GM18861 (cell line): Measurements from ENCODE around the gene CHRM2.

Experiments used
- ATAC-seq: cut with Tn5 transposase; IDR thresholded peaks from one replicate; pipeline ENCODE4 v1.9.1; 2021; ENCODE audit not compliant: unreplicated experiment

CHRM2 gene

DNA sequence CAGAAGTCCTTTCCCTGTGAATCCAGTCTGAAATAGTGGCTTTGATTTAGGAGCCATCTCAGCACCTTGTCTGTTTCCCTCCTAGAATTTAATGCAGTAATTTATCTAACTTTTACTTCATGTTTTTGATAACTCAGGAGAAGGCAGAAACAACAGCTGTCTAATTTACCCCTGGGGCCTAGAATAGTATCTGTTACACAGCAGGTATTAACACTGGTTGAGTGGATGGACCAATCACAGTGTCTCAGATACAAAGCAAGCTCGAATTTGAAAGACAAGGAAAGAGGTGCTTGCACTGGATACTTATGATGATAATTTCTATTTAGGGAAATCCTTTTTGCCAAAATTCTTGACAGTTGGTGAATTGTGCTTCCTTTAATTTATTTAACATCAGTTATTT, 23.4 kb downstream of the CHRM2 start:
- no peak for ATAC-seq

DNA sequence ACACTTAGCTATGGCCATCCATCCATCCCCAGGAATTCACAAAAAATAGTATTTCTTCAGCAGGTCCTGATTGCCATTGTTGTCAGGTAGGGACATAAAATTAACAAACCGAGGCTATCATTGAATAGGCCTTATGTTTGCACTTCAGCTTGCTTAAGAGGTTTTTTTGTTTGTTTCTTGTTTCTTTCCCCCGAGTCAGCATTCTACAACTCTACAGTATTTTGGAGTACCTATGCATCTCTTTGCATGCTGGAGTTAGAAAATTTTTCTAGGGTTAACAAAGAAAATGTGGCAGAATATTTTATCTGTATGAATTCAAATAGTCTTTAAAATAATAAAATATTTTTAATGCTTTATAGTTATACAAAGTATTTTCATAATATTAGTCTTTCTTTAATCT, 26.3 kb downstream of the CHRM2 start:
- no peak for ATAC-seq

DNA sequence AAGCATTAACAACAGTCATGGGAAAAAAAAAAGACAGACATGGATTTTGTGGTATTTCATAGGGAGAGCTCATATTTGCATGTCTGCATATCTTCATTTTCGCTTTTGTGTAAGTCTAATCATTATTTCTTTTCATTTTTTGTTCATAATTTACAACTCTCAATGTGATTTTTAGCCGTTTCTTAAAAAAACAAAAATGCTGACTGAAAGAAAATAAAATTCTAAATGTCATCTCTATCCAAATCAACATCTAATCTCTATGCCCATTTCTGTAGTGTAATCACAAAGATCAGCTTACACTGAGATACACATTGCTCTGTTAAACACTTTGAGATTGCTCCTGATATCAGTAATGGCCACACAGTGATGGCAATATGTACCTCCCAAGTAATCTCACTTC, 29.2 kb downstream of the CHRM2 start:
- ATAC-seq = no peak

DNA sequence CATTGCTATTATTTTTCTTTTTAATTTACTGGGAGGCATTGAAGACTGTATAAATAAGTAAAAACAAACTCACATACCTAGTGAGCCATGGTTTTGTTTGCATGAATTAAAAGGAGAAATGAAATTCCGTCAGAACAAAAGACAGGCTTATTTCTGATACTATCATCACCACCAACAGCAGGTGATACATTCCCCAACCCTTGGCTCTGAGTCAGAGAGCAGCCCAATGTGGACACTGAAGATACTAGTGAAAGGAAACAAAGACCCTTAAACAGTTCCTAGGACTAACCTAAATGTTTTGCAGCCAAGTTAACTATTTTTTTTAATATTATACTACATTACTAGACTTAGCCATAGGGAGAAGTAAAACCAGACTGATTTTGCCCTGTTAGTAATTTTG, 31.6 kb downstream of the CHRM2 start:
- ATAC-seq = no peak

DNA sequence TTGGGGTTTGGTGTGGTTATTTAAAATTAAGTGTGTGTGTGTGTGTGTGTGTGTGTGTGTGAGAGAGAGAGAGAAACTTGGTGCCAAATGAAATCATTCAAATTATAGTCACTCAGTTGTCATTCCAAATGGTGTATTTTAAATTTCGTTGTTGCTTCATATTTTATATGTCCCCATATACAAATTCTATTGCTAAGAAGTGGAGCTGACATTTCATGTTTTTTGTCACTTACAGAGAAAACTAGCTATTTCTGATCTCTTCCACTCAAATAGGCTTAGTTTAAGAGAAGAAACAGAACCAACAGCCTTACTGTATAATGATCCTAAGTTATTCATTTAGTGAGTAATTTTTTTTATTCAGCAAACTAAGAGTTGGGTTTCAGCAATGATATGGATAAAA, 42.3 kb downstream of the CHRM2 start:
- no peak for ATAC-seq

DNA sequence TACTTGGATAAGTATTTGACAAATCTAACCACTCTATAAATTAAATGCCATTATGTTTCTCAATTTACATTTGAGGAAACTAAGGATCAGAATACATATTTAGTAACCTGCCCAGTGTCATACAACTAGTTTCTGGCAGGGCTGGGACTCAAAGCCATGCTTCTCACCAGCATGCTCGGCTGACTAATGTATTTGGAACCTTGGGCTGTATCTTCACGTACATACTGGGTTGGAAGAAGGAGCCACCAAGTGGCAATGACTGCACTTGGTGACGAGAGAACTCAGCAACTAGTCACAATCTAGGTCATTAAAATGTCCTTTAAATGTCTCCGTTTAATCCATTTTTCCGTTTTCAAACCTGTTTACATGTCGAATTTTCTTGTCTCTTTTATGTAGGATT, 42.9 kb downstream of the CHRM2 start:
- ATAC-seq = no peak

DNA sequence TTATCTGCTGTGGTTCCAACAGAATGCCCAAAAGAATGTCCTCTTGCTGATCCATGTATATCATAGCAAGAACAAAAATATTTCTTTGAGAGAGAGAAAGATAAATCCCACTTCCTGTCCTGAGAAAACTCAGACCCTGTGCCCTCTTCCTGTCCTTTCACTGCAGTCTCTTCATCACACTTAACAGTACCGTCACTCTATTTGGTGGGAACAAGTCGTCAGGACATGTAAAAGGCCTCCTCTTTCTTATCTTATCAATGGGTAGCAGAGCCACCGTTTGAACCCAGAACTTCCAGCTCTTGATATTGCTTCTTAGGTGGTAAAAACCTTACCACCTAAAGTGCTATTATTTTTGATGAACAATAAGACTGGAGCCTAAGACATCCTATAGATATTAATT, 43.9 kb downstream of the CHRM2 start:
- ATAC-seq = no peak

DNA sequence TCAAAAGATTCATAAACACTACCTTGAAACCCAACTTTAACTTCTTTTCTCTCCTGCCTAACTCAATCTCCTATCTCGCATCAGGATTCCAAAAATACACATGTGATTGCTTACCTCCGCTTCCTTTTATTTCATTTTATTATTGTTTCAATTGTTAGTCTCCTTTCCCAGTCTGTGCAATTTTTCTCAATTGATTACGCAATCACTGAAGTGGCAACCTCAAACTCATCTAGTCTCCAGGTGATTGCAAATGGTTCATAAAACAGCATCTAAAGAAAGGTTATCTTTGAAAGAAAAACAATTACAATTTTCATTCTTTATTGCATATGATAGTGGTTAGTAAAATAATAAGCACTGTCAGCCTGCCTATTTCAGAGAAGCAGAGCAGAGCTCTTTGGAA, 45.6 kb downstream of the CHRM2 start:
- ATAC-seq = no peak

DNA sequence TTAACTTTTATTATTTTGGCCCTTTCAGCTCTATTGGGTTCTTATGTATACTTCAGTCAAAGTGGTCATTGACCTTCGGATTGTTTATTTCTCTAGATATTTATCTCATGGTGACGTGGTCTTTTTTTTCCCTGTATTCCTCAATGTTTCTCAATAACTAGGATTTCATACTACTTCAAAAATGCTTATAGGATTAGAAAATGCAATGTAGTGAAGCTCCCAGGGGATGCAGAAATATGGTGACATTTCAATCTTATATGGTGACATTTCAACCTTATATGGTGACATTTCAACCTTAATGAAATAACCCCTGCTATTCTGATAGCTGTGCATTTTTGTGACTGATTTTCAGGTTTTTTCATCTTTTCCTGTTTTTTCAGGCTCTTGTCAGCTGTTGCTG, 51.4 kb downstream of the CHRM2 start:
- ATAC-seq = no peak

DNA sequence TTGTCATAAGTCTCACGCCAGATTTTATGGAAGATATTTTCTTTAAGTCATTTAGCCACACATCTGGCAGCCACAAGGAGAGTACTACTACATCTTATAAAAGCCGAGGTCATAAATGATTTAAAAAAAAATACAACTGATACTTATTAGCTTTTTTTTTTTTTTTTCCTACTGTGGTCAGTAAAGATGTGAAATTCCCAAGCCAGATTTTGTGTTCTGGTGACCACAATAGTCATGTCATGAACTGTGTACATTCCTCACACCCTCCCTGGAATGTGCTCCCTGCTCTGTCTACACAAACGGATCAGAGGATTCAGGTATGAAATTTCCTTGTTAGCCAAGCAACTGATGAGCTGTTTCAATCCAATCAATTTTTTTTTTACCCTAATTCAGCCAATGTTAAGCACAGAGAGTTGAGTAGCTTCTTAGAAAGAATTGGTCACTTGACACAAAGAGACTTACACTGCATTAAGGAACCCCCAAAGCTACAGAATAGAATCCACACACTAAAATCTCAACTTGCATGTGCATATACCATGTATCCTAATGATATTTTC, 54.7 kb downstream of the CHRM2 start:
- ATAC-seq = no peak

DNA sequence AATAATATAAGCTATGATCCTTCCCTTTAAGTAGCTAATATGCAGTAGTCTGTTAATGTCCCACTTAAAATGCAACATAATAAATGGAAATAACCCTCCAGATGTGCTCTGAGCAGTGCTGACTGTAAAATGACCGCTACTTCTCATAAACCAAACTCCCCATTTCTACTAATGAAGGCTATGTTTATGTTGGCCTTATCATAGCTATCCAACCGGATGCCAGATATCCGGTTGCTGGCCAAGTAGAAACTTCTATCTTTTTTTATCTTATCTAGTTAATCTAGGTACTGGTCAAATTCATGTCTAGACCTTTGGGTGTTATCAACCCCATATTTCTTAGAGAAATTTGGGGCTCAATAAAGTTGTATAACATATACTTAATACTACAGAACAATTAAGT, 56.6 kb downstream of the CHRM2 start:
- no peak for ATAC-seq

DNA sequence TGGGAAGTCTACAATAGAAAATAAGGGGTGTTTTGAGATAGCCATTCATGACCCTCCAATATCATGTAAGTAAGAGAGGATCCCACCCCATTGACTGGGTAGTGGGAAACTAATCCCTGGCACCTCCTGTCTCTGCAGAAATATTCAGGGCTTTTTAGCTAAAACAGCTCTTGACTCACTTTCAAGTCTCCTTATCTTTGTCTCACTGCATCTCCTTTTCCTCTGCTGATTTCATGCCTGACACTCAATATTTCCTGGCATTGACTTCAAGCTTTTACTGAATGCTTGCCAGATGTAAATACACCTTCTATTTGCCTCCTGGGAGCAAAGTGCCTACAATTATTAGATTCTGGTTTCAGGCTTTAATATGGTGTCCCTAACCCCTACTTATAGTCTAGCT, 57.1 kb downstream of the CHRM2 start:
- no peak for ATAC-seq

DNA sequence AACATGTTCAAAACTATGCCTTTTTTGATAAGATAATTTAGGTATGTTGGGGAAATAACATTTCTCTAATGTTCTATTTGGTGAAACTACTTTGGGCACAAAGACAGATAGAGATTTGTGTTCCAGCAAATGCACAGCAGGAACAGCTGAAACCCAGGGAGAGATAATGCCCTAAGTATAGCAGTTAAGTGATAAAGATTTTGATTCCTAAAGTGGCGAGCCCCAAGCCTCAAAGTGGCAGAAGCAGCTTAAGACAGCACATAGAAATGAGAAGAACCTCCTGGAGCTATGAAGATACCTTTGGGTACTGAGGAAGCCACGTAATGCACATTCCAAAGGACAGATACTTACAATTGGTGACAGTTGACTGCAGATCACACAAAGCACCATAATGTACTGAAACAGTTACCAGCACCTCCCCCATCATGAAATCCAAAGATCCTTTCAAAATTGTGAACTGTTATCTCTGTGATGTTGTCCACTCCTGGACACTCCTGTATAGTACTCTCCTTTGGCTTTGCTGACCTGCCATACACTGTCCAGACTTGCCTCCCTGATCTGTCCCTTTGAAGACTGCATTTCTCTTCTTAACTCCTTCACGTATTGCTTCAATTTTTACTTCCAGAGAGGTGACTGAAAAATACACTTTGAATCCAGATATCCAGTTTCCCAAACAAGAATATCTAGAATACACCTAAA, 62.9 kb downstream of the CHRM2 start:
- ATAC-seq = no peak

DNA sequence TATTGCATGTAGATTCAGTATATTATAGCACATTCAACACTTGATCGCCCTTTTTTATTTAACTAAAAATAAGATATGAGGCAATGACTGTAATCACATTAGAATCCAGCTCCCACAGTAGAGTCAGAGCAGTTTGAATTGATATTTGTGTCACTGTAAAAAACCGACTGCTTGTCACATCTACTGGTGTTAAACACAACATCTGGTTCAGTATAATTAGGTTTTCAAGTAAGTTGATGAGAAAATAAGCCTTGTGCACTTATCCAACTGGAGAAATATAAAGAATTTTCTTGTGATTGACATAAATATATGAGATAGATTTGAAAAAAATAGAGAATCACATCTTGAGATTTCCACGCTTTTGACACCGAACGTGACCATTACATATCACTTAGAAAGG, 69.0 kb downstream of the CHRM2 start:
- no peak for ATAC-seq

DNA sequence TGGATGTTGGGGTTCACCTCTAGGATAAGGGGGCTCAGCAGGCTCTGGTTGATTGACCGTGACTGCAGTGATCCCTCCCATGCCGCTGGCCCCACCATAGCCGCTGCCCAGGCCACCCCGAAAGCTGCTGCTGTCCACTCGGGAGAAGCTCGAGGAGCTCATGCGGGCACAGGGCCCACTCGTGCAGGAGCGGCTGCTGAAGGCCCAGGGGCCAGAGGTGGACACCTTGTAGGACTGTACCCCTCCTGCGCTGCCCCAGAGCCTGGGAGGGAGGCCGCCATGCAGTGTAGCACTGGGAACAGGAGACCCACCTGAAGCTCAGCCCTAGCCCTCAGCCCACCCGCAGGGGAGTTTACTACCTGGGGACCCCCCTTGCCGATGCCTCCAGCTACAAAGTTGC, 70.0 kb downstream of the CHRM2 start:
- no peak for ATAC-seq

DNA sequence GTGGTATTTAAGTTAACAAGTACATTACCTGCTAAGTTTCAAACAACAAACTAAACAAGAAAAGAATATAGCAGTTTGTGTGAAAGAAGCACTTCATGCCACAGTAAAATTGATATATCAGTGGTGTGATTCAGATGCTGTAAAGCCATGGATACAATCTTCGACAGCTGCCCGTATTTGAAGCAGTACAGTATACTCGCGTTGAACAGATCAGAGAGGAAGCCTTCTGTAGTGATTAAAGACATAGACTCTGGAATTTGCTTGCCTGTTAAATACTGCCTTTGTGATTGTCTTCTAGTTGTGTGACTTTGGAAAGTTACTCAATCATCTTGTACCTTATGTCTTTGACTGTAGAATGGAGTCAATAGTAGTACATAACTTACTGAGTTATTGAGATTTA, 71.7 kb downstream of the CHRM2 start:
- no peak for ATAC-seq

DNA sequence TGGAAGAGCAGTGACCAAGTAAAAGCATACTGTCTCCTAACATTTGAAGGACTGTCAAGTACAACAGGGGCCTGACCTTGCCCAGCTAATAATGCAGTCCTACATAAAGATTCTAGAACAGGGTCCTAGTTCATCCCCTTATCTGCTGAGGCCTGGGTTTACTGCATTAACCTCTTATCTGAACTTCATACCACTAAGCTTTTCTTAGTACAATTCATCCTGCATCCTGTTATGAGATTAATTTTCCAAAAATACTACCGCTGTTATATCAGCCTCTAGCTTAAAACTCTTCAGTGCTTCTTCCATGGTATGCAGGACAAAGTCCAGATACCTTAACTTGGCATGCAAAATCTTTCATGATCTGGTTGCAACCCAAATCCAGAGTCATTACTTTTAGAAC, 72.5 kb downstream of the CHRM2 start:
- no peak for ATAC-seq

DNA sequence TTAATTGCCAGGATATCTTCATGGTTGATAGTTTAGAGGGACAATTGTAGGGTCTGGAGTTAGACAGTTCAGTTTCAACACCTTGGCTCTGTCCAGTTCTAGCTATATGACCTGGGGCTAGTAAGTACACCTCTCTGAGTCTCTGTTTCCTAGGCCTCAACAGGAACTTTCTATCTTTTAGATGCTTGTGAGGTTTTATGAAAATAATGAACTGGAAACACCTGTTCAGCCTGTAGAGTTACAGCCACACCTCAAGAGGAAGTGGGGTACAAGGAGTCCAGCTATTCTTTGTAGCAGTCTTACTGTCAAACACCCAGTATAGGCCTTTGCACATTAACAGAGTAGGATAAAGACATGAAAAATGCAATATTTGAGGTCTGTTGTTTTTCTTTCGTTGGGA, 73.4 kb downstream of the CHRM2 start:
- ATAC-seq = no peak

DNA sequence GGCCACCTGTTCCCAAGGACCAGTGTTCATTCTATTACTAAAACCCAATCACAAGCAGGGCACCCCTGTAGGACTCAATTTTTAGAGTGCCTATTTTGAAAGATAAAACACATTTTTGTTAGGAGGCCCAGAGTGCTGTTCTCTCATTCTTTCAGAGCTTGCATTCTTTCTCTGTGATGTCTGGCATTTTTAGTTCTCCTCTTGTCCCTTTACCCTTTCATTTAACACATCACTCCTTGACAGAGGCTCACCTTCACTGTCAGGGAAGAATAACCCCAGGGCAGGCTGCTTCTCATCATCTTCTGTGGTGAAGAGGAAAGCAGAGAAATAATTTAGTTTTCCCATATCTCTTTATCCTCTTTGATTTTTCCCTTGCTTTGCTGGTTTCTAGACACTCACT, 73.9 kb downstream of the CHRM2 start:
- no peak for ATAC-seq

DNA sequence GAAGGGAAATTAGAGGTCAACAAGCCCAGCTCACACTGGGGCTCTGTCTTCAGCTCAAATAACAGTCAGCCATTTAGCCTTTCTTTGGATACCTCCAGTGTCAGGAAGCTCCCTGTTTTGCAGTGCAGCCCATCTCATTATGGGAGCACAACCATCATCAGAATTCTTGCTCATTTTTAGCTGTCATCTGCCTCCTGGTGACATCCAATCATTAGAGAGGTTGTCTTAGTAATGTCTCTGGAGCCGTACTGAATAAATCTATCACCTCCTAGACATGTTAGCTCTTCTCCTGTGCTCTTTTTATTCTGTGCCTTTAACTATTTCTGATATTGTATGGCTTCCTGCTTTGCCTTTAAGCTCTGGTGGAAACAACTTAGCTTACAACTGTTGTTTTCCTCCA, 74.5 kb downstream of the CHRM2 start:
- ATAC-seq = no peak

DNA sequence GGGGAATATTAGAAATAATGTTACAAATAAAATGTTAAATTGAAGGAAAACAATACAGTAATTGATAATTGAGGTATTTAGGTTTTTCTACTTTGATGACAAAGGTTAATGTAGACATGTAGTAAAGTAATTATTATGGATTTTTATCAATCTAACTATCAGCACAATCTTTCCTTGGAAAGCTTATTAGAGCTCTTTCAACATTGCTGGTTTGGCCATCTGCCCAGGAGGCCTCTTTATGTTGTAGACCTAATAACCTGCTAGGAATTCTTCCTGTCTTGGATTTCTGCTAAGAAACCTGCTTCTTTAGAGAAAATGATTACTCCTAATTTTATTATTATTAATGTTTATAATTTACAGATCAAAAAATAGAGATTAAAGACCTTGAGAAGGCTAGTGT, 78.9 kb downstream of the CHRM2 start:
- no peak for ATAC-seq

DNA sequence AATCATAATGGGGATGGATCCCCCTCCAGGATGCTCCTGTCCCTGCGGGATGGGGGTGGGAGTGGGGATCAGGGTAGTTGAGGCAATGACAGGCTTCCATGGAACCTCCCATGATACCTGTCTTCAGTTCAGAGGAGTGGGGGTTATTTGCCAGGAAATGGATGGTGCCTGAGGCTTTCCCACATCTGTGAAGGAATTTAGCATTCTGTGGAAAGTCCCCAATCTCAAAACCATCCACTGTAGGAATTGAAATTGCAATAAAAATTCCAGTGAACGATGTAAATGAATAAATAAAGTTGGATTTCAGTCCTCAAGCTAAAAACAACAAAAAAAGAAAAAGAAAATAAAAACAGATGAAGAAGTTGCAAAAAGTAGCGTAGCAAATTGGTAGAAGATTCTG, 81.9 kb downstream of the CHRM2 start:
- ATAC-seq = no peak

DNA sequence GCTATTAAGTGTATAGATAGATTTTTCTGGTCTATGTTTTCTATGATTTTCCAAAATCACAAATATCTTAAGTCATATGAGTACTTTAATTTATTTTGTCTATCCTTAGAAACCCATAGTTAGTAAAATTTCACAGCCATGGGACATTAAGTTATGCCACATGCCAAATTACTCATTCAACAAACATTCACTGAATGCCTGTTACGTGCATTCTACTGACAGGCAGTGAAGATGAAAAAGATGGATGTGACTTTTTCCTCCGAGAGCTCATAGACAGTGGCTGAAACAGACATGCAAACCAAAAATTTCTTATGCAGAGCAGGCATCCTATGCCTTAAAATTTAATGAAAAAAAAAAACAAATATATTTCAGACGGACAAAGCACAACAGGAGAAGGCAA, 84.9 kb downstream of the CHRM2 start:
- no peak for ATAC-seq
